GM12873 (cell line): ENCODE data around the gene ZBTB20.

ENCODE experiments used
- TF ChIP-seq, protein P1 (sequence below): IDR thresholded peaks from 2 replicates; pipeline ENCODE4 v1.5.1; 2012; ENCODE audit warnings: low read depth, mild to moderate bottlenecking, moderate library complexity, low read length, control low read depth; ENCODE audit not compliant: insufficient read depth; ENCODE audit errors: missing control alignments

ZBTB20 gene

DNA sequence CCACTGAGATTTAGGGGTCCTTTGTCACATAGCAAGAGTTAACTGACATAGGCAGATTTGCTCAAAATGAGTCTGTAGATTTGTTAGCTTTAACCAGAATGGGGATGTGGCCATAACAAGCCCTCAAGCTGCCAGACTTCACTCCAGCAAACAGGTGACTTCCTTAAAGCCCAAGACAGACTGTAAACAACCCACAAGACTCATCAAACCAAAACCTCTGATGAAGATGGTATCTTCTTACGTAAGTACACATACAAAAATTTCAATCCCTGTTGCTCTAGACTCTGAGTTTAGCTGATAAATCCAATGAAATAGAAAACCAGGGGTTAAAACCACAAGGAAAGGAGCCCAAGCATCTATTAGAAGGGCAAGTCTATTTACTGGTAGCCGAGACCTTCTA, 18.2 kb upstream of the ZBTB20 start:
- TF ChIP-seq, protein P1, sequence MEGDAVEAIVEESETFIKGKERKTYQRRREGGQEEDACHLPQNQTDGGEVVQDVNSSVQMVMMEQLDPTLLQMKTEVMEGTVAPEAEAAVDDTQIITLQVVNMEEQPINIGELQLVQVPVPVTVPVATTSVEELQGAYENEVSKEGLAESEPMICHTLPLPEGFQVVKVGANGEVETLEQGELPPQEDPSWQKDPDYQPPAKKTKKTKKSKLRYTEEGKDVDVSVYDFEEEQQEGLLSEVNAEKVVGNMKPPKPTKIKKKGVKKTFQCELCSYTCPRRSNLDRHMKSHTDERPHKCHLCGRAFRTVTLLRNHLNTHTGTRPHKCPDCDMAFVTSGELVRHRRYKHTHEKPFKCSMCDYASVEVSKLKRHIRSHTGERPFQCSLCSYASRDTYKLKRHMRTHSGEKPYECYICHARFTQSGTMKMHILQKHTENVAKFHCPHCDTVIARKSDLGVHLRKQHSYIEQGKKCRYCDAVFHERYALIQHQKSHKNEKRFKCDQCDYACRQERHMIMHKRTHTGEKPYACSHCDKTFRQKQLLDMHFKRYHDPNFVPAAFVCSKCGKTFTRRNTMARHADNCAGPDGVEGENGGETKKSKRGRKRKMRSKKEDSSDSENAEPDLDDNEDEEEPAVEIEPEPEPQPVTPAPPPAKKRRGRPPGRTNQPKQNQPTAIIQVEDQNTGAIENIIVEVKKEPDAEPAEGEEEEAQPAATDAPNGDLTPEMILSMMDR, result no peak

DNA sequence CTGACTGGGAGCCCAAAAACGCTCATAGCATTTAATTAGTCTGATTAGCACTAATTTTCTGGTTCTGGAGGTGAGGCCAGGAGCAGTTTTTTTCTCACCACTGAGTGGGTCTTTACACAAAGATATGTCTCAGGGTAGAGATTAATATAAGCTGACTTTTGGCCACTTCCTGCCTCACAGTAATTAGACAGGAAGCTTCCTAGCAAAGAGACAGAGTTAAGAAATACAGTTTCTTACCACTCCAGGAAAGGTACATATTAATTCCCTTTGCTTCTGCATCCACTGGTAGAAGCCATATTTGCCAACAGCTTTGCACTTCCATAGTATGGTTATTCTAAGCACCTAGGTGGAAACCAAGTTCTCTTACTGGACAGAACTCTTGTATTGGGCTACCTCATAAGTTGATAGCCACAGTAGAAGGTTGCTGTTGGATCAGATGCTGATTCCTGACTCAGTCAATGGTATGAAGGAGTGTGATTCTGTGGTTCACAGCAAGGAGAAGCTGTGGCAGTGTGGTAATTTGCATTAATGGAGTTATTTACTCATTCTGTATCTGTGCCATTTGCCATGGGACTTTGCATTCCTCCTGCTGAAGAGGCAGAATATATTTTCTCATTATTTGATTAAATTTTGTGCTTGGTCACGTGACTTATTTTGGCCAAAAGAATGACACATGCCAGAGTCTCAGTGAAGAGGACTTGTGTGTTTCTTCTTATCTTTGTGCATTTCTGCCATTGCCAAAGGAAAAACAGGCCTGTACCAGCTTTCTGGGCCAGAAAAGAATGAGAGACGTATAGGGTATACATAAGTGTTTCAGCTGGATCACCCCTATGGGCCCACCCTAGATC, 17.5 kb upstream of the ZBTB20 start:
- TF ChIP-seq, protein P1, result no peak

DNA sequence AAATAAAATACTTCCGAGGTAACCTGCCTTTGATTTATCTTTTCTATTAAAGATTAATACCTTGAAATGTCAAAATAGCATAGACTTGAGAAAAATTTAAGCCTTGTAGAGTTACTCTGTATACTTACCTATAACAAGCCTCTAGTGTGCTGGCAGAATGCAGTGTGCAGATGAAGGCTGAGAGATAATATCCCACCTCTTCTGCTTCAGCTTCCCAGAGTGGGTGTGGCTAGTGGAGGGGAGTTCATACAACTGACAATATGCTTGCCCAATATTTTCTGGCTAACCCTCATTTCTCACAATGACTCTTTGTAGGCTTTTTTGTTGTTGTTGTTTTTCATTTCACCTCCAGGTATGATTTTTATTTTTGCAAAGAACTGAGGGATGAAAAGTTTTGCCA, 15.7 kb upstream of the ZBTB20 start:
- TF ChIP-seq, protein P1, result no peak

DNA sequence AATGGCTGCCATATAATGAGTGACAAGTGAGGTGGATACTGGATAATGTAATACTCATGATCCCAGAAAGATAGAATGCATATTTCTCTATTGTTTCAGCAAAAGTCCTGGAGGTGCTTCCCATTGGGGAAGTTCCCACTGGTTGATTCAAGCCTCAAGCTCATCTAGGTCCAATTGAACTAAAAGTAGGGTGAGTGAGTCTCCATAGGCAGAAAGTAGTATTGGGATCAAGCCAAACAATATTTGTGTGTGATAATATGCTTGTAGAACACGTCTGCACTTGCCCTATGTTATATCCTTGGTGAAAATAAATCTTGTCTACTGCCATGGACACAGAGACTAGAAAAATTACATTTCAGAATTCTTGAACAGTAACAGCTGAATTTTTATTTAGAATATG, 14.8 kb upstream of the ZBTB20 start:
- TF ChIP-seq, protein P1, result no peak

DNA sequence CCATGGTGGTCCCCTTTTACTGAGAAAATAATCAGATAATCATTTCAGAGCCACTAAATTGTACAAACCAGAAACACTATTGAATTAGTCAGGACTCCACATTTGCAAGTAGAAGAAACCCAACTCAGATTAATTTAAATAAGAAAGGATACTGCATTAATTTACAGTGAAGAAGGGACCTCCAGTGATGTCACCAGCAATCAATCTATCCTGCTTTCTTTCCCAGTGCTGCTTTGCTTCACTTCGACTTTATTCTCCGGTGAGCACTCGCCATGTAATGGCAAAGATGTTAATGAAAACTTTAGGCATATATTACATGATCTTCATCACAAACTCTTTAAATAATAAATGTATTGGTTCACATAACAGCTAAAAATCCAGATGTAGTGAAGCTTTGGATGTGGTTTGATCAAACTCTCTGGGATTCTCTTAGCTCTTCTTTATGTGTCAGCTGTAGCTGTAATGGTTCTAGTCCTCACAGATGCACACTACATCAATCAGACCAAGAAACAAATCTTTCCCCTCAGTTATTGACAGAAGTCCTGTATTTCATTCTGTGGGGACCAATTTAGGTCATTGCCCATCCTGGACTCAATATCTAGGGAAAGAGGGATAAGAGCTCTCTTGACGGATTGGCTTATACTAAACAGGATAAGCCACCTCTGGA, 14.2 kb upstream of the ZBTB20 start:
- TF ChIP-seq, protein P1, result no peak

DNA sequence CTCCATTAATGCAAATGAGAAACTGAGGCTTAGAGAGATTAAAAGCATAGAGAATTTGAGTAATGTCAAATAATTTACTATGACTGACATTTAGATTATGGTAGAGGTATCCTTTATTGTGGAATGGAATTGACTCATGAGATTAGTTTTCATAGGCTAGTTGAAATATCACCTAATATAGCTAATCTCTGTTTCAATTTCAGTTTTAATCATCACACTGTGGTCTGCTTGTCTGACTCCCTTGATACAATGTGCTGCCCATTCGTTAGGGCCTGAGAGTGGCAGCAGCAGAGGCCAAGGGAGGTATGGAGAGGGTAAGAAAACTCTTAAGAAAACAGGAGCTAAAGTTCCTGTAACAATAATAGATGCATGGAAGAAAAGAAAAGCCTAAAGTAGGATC, 13.2 kb upstream of the ZBTB20 start:
- TF ChIP-seq, protein P1, result no peak

DNA sequence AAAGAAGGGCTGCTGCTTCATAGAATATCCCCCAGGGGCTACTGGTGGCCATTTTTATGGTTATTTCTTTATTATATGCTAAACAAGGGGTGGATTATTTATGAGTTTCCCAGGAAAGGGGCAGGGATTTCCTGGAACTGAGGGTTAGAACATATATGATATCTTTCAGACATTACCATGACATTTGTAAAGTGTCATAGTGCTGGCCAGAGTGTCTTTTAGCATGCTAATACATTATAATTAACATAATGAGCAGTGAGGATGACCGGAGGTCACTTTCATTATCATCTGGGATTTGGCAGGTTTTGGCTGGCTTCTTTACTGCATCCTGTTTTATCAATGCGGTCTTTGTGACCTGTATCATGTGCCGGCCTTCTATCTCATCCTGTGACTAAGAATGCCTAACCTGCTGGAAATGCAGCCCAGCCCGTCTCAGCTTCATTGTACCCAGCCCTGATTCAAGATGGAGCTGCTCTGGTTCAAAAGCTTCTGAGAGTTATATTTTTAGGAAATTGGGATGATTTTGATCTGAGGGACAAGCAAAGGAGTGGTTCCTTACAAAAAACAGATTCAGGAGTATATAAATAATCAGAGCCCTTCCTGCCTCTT, 9.1 kb upstream of the ZBTB20 start:
- TF ChIP-seq, protein P1, result no peak
